ENCODE results near the gene ZNF341. TPM values are rescaled to one million over a fixed set of nuclear protein-coding genes. Genes with fewer than 3 reads are reported as not detected.

The ZNF341 gene
- total and polyA plus RNA-seq, 2 experiments from 2014 or later: 4.3 to 6.1 TPM

GRCh38 chr20:33832103-33832804 lies 100.5 kb downstream of the ZNF341 start (continued):
- TF ChIP-seq REST (IDR thresholded peaks at IDR 0.05; ENCODE audit: unreplicated experiment): no peak

- Histone ChIP-seq H3K4me1 (ENCODE audit: insufficient read depth) (peaks cover 19% of the 10 kb centered on the region), H3K4me3 (no peak overlapping the region), H3K27ac (ENCODE audit: low read depth) (peak overlapping the region; percentile 55; the same call in 1 of the 2 replicates), H3K36me3 (ENCODE audit: insufficient read depth) (no peaks in the 10 kb centered on the region), H3K27me3 (ENCODE audit: insufficient read depth) (no peaks in the 10 kb centered on the region), H2AFZ (no peak overlapping the region), H3K79me2 (replicated peaks; ENCODE audit: insufficient read depth) (peaks cover 95% of the 10 kb centered on the region), H4K20me1 (replicated peaks; ENCODE audit: insufficient read depth) (peaks cover 52% of the 10 kb centered on the region), H3K4me2 (peak overlapping the region; percentile 34; the same call in 1 of the 2 replicates), H3F3A (replicated peaks; ENCODE audit: low read depth) (no peaks in the 10 kb centered on the region), H3K9me2 (ENCODE audit: insufficient read depth) (no peaks in the 10 kb centered on the region)
- H3K4me3 Mint-ChIP-seq: no peak overlapping the region
- peak overlapping the region; percentile 22 for H3K27ac Mint-ChIP-seq
- no peaks in the 10 kb centered on the region for H3K27me3 Mint-ChIP-seq (ENCODE audit: insufficient read depth, low read depth, poor library complexity)
- ATAC-seq: no peak
- TF ChIP-seq POLR2AphosphoS5 (IDR thresholded peaks at IDR 0.05; ENCODE audit: low read depth) (no peak), CTCF (conservative IDR thresholded peaks at IDR 0.05; ENCODE audit: low read depth in 2 of 2) (no peak), STAT1 (IDR thresholded peaks at IDR 0.05; ENCODE audit: unreplicated experiment) (no peak), EZH2 (IDR thresholded peaks at IDR 0.05; ENCODE audit: low read depth, unreplicated experiment) (no peak), ZNF114 (CRISPR knock-in tag; IDR thresholded peaks at IDR 0.05) (no peak), JUNB (IDR thresholded peaks at IDR 0.05; ENCODE audit: unreplicated experiment) (no peak), EZH2phosphoT487 (IDR thresholded peaks at IDR 0.05; ENCODE audit: unreplicated experiment) (no peak), ETS1 (IDR thresholded peaks at IDR 0.05) (no peak), CREB1 (CRISPR knock-in tag; IDR thresholded peaks at IDR 0.05; ENCODE audit: low read depth) (no peak)
- no peak for DNase-seq (ENCODE audit: low spot score)
- peaks cover 11% of the 10 kb centered on the region for H3K36me3 Mint-ChIP-seq (ENCODE audit: low read depth)
- peaks cover 43% of the 10 kb centered on the region for H3K4me1 Mint-ChIP-seq
- no peaks in the 10 kb centered on the region for H3K9me3 Mint-ChIP-seq
Observed at GRCh38 chr20:33833333-33833732, 101.5 kb downstream of the ZNF341 start.

Measured in GM23338 (cell line).